ACHN (cell line): ENCODE data around the gene SEMA4D.

Experiments used
- DNase-seq: peaks from one replicate; pipeline ENCODE4 v3.0.0-alpha.2; 2015
- in situ Hi-C: cut with HindIII; loops from 2 replicates; pipeline ENCODE4 v1.10.0; 2017; ENCODE audit warnings: low sequenced_read_pairs, low pct_ligation_motif_present, low pct_unique_long_range_greater_than_20kb

SEMA4D gene

DNA sequence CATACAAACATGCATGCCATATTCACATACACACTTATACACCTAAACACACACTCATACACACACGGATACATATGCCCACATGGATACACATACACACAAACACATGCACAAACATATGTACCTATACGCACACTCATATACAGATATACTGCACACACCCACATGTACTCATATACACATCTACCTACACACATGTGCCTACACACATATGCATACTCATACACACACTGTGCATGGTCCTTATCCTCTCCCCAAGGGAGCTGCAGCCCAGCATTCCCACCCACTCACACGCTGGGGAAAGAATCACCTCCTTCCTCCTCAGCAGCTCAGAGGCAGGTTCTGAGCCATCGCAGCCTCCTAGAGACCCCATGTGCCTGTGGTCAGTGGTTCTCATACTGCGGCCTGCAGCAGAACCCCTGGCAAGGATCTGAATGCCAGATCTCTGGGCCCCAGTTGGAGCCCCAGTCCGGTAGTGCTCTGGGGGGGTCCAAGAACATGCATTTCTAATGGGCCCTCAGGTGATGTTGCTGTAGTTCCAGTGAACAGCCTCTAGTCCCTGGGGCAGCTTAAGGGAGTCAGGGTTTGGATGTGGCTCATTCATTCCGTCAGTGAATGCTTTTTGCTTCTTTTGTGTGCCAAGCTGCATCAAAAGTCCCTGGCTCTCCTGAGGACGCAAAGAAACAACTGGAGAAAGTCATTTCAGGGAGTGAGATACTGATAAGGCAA, 39.0 kb downstream of the SEMA4D start:
- in situ Hi-C loops = no loop called here

GRCh38 chr9:89457376-89457855, 40.5 kb downstream of the SEMA4D start:
- in situ Hi-C loops = no loop called here
- no peak for DNase-seq

More for the DNA sequence above, 39.0 kb downstream of the SEMA4D start:
- no peak for DNase-seq

- no peak for DNase-seq
- in situ Hi-C loops = no loop called here
Observed at GRCh38 chr9:89455356-89455824, 42.5 kb downstream of the SEMA4D start.

- no peak for DNase-seq
Observed at GRCh38 chr9:89454498-89455355, 43.2 kb downstream of the SEMA4D start.

DNA sequence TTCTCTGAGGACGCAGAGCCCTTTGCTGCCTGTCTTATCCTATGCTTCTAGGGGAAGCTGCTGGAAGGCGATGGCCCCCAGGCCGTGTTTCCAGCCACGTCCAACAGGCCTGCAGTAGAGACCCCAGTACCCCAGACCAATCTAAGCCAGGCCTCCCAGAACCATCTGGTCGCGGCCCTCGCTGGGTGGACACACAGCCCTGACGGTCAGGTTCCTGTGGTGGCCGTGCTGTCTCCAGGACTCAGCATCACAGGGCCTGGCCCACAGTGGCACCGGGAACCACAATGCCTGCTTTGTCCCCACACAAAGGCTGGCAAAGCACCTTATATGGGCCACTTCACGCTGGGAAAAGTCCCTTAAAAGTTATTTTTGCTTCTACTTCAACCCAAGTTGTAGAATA, 44.5 kb downstream of the SEMA4D start:
- in situ Hi-C loops = no loop called here

More at GRCh38 chr9:89454498-89455355, 43.2 kb downstream of the SEMA4D start:
- in situ Hi-C loops = no loop called here

DNA sequence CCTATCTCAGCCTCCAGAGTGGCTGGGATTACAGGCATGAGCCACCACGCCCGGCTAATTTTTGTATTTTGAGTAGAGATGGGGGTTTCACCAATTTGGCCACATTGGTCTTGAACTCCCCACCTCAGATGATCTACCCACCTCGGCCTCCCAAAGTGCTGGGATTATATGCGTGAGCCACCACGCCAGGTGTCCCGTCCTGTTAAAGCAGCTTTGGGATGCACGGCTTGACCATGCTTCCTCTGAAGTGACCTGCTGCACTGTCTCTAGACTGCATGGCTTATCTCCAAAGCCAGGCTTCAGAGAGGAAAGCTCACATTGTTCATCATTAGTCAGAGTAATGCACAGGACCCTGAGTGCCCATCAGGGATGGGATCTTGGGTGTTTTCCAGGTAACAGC, 45.4 kb downstream of the SEMA4D start:
- in situ Hi-C loops = no loop called here
- no peak for DNase-seq

More for the DNA sequence above, 44.5 kb downstream of the SEMA4D start:
- DNase-seq = no peak

DNA sequence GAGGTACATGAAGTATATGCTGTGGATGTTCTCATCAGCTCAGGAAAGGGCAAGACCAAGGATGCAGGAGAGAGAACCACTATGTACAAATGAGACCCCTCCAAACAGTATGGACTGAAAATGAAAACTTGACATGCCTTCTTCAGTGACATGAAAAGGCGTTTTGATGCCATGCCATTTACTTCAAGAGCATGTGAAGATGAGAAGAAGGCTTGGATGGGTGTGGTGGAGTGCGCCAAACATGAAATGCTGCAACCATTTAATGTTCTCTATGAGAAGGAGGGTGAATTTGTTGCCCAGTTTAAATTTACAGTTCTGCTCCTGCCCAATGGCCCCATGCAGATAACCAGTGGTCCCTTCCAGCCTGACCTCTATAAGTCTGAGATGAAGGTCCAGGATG, 47.7 kb downstream of the SEMA4D start:
- no peak for DNase-seq
- in situ Hi-C loops = no loop called here

DNA sequence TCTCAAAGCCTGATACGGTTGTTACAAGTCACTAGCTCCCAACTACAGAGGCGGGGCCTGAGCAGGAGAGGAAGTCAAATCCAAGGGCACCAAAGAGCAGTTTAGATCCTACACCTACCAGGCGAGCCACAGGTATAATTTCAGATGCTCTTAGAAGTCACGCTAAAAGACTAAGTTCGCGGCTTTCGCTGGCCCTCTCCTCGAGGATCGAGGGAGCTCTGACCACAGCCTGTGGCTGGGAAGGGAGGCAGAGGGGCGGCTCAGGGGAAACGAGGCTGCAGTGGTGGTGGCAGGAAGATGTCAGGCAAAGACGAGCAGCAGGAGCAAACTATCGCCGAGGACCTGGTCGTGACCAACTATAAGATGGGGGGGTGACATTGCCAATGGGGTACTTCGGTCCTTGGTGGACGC, 48.6 kb downstream of the SEMA4D start:
- in situ Hi-C loops = no loop called here
- no peak for DNase-seq

GRCh38 chr9:89448821-89449220, 49.1 kb downstream of the SEMA4D start:
- in situ Hi-C loops = no loop called here
- DNase-seq = no peak

GRCh38 chr9:89448381-89448780, 49.5 kb downstream of the SEMA4D start:
- in situ Hi-C loops = no loop called here
- no peak for DNase-seq

- no peak for DNase-seq
- in situ Hi-C loops = no loop called here
Observed at GRCh38 chr9:89447416-89447815, 50.5 kb downstream of the SEMA4D start.

DNA sequence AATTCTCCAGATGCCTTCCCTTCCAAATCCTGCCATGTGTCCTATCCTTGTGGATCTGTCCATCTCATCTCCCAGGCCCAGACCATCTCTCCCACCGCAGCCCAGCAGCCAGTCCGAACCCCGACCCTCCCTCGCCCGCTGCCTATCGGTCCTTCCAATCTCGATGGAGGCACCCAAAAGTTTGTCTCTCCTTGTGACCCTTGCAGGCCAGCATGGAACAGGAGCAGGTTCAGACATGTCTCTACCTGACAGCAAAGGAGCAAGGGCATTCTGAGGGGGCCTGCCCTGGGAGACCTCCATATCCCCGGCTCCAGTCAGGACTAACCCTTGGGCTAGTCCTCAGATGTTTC, 51.0 kb downstream of the SEMA4D start:
- in situ Hi-C loops = no loop called here
- no peak for DNase-seq

DNA sequence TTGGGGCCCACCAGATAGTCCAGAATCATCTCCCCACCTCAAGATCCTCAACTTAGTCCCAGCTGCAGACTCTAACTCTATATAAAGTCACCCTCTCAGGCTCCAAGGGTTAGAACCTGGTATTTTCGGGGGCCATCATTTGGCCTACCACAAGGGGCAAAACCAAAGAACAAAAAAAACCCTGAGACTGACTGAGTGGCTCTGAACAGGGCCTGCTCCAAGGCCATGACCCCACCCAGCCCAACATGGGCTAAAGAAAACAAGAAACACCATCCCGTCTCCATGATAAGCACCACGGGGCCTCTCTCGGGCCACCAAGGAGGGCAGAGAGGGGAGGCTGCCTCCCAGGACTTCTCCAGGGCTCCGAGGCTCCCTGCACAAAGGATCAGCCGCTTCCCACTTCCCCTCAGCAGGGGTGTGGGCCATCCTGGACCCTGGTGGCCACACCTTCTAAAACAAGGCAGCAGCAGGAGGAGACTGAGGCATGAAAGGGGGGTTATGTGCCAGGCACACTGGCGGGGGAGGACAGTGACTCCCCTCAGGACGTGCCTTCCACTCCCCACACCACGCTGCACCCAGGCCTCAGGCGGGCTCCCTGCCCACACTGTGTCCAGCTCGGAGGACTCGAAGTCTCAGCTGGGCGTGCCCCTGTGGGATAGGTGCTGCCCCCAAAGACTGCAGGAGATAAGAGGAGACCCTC, 51.5 kb downstream of the SEMA4D start:
- in situ Hi-C loops = no loop called here
- DNase-seq = no peak

GRCh38 chr9:89445801-89446251, 52.1 kb downstream of the SEMA4D start:
- in situ Hi-C loops = no loop called here
- no peak for DNase-seq

- in situ Hi-C loops = no loop called here
- DNase-seq = no peak
Observed at GRCh38 chr9:89444925-89445765, 52.8 kb downstream of the SEMA4D start.

DNA sequence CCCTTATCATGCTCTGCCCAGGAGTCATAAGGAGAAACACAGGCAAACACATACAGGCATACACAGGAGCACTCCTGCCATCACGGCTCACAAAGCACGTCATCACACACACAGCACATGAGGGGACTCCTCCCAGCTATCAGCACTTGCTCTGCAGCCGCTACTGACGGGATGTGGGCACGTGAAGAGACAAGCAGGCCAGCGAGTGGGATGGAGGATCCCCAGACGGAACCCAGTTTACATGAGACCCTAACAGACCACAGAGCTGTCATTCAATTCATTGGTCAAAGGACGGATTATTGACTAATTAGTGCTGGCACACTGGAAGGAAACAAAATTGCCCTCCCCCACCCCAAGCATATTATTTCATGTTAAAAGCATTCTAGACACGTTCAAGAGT, 53.6 kb downstream of the SEMA4D start:
- no peak for DNase-seq
- in situ Hi-C loops = no loop called here

DNA sequence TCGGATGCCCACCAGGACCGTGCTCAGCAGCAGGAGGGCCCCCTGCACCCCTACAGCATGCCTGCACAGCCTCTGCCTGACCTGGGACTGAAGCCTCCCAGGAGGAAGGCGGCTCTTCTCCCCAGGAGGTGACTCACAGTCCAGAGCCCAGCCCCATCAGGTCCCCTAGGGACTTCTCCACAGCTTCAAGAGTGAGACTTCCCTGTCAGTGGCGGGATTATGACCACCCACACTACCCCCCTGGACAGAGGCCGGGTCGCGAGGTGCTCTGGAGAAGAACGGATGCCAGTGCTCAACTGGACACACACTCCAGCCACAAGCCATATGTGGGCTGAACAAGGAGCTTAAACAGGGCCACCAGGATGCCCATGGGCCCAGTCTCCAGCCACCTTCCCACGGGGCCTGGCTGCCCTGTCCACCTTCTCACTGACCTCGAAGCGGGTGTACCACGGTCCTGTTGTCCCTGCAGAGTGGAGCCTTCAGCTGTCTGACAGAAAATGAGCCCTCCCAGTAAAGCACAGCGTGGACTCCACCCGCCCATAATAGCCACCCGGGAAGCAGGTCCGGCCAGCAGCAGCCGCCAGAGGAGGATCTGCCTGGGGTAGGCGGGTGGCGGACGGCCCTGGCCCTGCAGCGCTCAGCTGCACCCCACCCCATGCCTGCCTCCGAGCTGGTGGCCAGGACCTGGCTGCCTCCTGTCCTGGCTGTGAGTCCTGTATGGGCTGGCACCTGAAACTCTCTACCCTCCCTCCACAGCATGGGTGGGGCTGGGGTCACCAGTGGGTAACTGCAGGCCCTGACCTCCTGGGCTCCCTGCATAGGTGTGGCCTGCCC, 54.7 kb downstream of the SEMA4D start:
- DNase-seq = peak; percentile 5

More for the DNA sequence above, 54.7 kb downstream of the SEMA4D start:
- in situ Hi-C loops = no loop called here
